Measurements from ENCODE around the gene SPTBN4.

DNA sequence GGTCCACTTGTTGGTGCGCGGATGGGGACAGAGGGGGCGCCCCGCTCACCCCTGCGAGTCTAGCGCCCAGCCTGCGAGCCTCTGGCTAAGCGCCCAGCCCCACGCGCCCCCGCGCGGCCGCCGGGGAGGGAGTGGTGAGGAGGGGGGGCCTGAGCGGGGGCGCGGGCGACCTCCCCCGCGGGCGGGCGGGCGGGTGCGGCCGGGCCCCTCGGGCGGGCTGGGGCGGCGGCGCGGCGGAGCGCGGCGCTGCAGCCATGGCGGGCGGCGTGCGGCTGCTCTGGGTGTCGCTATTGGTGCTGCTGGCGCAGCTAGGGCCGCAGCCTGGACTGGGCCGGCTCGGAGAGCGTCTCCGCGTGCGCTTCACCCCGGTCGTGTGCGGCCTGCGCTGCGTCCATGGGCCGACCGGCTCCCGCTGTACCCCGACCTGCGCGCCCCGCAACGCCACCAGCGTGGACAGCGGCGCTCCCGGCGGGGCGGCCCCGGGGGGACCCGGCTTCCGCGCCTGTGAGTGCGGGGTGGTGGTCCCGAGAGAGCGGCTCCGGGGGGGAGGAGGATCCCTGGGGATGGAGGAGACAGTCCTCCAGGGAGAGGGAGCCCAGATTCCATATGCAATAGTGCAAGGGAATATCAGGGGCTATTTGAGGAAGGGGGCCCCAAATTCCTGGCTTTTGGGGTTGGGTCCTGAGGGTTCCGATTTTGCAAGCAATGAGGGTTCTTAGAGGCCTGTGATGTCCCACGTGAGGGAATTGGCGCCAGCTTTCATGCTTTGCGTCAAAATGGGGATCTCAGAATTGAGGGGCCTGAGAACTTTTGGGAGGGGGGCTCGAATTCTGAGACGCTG is 134.6 kb downstream of the SPTBN4 start, which contains the start of gene LTBP4:
- TF ChIP-seq, protein P1, sequence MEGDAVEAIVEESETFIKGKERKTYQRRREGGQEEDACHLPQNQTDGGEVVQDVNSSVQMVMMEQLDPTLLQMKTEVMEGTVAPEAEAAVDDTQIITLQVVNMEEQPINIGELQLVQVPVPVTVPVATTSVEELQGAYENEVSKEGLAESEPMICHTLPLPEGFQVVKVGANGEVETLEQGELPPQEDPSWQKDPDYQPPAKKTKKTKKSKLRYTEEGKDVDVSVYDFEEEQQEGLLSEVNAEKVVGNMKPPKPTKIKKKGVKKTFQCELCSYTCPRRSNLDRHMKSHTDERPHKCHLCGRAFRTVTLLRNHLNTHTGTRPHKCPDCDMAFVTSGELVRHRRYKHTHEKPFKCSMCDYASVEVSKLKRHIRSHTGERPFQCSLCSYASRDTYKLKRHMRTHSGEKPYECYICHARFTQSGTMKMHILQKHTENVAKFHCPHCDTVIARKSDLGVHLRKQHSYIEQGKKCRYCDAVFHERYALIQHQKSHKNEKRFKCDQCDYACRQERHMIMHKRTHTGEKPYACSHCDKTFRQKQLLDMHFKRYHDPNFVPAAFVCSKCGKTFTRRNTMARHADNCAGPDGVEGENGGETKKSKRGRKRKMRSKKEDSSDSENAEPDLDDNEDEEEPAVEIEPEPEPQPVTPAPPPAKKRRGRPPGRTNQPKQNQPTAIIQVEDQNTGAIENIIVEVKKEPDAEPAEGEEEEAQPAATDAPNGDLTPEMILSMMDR (IDR thresholded peaks at IDR 0.05; ENCODE audit: insufficient read depth, low read length) = no peak
- TF ChIP-seq POLR2AphosphoS5 (IDR thresholded peaks at IDR 0.05; ENCODE audit: low read depth) = no peak
- TF ChIP-seq GABPA (IDR thresholded peaks at IDR 0.05; ENCODE audit: low read depth) = no peak
